Activated CD4-positive, alpha-beta T cell treated with anti-CD3 and anti-CD28 coated beads, Interleukin-2, amount 10 ng/mL, durations not matched to agents 24 days and 14 days (primary cell): ENCODE measurements around the gene IL37. TPM values are rescaled to one million over a fixed set of nuclear protein-coding genes. Genes with fewer than 3 reads are reported as not detected.
"Not testable (repeated sequence)": the region's sequence is repeated elsewhere in the genome, so short reads cannot be mapped to it uniquely, and the experiment has no call there.

Experiments used
- DNase-seq: peaks from one replicate; pipeline ENCODE4 v3.0.0; 2022
- H3K27ac Mint-ChIP-seq: one replicate; pipeline ENCODE4 v1.8.0; 2022; ENCODE audit warnings: mild to moderate bottlenecking, mixed read lengths
- H3K27me3 Mint-ChIP-seq: one replicate; pipeline ENCODE4 v1.8.0; 2022; ENCODE audit warnings: mixed read lengths
- H3K36me3 Mint-ChIP-seq: one replicate; pipeline ENCODE4 v1.8.0; 2022; ENCODE audit warnings: low read depth, mild to moderate bottlenecking, mixed read lengths
- H3K4me1 Mint-ChIP-seq: one replicate; pipeline ENCODE4 v1.8.0; 2021; ENCODE audit warnings: mixed read lengths
- H3K4me3 Mint-ChIP-seq: one replicate; pipeline ENCODE4 v1.8.0; 2022; ENCODE audit warnings: mild to moderate bottlenecking, moderate library complexity, mixed read lengths
- H3K9me3 Mint-ChIP-seq: one replicate; pipeline ENCODE4 v1.8.0; 2021; ENCODE audit warnings: mixed read lengths
- intact Hi-C: fragments of 100-400 bp; cut with micrococcal nuclease; formaldehyde crosslinking; loops from one replicate; pipeline ENCODE4 v1.15.1; 2023
- total RNA-seq: library from RNA; stranded (reverse); gene quantifications from 2 replicates; pipeline ENCODE4 v1.2.3, GENCODE V29; 2022

The IL37 gene
- total RNA-seq, 1 donor from 2014 or later: not detected

DNA sequence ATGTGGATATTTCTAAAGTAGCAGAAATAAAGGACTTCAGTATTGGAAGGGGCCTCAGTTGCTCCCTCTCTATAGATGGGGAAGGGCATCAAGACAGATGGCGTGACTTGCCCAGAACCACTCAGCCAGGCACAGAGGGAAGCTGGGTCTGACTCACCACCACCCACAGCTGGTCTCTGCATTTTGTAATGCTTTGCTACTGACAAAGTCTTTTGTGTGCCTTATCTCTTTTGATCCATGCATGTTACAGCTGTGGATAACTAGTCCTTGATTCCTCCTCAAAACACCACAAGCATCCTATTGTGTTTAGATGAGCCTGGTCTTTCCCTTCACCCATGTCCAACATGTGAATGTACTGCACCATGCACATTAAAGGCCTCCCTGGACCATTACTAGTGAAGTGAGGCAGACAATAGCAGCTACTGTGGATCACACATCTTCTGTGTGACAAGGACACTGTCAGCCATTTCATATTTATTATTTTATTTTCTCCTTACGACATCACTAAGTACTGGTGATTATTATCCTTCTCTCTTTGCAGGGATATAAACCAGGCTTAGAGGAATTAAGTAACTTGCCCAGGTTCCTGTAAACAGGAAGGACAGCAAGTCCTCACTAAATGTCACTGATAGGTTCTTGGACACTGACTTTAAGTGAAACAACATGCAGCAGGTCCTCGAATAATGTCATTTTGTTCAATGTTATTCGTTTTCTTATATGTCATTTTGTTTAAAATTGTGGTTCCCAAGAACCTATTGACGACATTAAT, 29.6 kb upstream of the IL37 start:
- peak overlapping the region; percentile 80 for H3K27ac Mint-ChIP-seq
- no peaks in the 10 kb centered on the region for H3K9me3 Mint-ChIP-seq
- H3K36me3 Mint-ChIP-seq: no peaks in the 10 kb centered on the region
- peaks cover 27% of the 10 kb centered on the region for H3K4me1 Mint-ChIP-seq
- intact Hi-C loops: loop anchor here (1.0 kb wide), 1 partner anchor 84 kb away; no protein-coding TSS in a partner anchor
- no peaks in the 10 kb centered on the region for H3K27me3 Mint-ChIP-seq
- peak; percentile 68 for DNase-seq
- H3K4me3 Mint-ChIP-seq: peak overlapping the region; percentile 46

DNA sequence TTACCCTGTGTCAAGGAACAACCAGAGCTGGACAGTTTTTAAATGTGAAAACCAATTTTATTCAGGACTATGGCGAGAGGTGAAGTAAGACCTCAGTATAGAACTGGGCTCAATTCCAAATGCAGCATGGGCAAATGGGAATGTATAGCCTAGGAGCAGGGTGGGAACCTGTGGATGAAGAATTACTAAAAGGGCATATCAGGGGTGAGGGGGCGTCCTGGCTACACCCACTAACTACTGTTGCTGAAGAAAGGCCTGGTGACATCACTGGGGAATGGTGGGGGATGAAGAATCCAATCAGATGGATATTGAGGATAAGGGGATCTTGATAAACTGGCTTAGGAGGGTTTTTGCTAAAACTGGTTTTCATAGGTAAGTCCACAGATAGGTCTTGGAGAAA, 27.3 kb upstream of the IL37 start:
- Mint-ChIP-seq H3K27ac (no peak overlapping the region), H3K27me3 (no peaks in the 10 kb centered on the region), H3K4me1 (peaks cover 27% of the 10 kb centered on the region), H3K4me3 (no peak overlapping the region), H3K9me3 (no peaks in the 10 kb centered on the region), H3K36me3 (no peaks in the 10 kb centered on the region)
- DNase-seq: no peak
- intact Hi-C loops: no loop called here

DNA sequence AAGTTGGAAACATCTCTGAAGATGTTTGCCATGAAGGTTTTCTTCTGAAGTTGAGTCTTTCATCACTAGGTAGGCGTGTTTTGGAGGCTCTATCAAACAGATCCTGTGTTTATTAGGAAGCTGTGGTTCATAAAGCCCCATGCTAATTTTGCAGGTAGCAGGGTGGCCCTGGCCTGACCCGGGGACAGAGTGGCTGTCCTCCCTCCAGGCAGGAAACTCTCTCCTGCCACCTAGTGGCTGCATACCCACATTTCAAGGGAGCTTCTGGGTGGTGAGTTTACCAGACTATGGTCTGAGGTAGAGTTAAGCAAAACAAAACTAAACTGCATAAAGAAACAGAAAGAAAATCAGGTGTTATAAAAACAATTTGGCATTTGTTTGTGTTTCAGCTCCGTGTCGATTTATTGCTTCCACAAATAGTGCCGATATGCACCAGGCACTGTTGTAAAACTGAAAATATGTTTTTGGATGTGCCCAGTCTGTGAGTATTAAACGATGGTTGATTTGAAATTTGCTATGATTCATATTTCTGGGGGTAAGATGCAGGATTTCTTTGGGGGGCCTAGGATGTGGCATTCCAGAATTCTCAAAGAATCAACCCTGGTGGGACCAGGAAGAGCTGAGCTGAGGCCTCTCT, 26.0 kb upstream of the IL37 start:
- DNase-seq: peak; percentile 94
- peak overlapping the region; percentile 21 for H3K27ac Mint-ChIP-seq
- H3K9me3 Mint-ChIP-seq: no peaks in the 10 kb centered on the region
- peaks cover 26% of the 10 kb centered on the region for H3K4me1 Mint-ChIP-seq
- intact Hi-C loops: loop anchor here (1.0 to 5.0 kb wide), 3 partner anchors 57 to 136 kb away; no protein-coding TSS in a partner anchor
- H3K4me3 Mint-ChIP-seq: peak overlapping the region; percentile 22
- H3K27me3 Mint-ChIP-seq: no peaks in the 10 kb centered on the region
- H3K36me3 Mint-ChIP-seq: no peaks in the 10 kb centered on the region

DNA sequence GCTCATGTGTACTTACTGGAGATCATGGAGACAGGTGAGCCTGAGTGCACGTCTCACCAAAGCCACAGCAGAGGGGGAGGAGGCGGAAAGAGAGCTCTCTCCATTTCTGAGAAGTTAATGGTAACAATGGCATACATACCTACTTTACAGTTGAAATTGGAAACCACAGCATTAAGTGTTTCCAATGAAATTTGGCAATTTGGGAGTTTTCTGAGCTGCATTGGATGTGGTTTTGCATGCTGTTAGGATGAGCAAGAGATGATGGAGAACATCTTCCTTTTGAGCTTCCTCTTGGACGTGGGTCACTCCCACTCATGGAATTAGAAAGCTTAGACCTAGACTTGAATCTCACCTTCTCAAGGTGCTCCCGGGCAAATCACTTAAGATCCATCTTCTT, 25.5 kb upstream of the IL37 start:
- DNase-seq: no peak
- intact Hi-C loops: loop anchor here (1.0 to 5.0 kb wide), 3 partner anchors 57 to 136 kb away; no protein-coding TSS in a partner anchor
- Mint-ChIP-seq H3K4me3 (peak overlapping the region; percentile 22), H3K27ac (peak overlapping the region; percentile 21), H3K36me3 (no peaks in the 10 kb centered on the region), H3K9me3 (no peaks in the 10 kb centered on the region), H3K4me1 (peaks cover 20% of the 10 kb centered on the region), H3K27me3 (no peaks in the 10 kb centered on the region)

DNA sequence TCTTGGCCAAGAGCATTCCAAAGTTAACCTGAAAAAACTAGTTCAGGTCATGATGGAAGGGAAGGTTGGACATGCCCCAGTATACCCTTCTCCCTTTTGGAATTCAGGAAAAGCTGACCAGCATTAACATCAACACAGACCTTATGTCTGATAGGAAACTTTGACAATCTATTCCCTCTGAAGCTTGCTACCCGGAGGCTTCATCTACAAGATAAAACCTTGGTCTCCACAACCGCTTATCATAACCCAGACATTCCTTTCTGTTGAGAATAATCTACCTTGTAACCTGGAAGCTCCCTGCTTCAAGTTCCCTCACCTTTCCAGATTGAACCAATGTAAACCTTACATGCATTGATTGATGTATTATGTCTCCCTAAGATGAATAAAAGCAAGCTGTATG, 24.7 kb upstream of the IL37 start:
- H3K27ac Mint-ChIP-seq: no peak overlapping the region
- no peak for DNase-seq
- intact Hi-C loops: loop anchor here (5.0 kb wide), 1 partner anchor 56 kb away; no protein-coding TSS in a partner anchor

DNA sequence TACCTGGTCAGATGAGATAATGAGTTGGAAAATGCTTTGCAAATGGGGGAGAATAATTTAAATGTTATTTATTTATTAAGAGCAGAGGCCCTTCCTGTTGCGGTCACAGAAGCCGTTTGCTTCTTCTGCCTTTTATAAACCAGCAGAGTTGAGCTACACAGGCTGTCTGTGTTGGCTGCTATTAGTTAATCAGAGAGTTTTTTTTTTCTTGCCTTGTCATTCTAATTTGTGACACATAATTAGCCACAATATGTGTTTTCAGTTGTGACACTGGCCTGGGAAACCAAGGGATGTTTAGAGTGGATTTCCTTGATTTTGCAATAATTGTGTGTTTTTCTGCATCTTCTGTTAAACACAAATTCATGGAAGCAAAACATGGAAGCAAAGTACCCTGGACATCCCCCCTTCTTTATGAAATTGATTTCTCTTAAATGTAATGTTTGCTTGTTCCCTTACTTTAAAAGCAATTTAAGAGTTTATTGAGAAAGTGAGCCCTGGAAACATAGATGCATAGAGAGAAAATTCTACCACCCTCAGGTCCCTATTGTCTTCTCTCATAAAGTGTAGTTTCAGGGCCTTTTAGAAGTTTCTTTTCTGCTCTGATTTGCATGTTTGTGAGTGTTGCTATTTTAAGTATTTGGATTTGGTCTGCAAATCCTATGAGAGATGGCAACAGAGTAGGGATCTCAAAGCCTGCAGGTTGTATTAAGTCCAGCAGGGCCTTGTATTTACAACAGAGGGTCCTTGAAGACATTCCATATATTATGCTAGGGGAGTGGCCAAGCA, 22.8 kb upstream of the IL37 start:
- H3K9me3 Mint-ChIP-seq: no peaks in the 10 kb centered on the region
- no peaks in the 10 kb centered on the region for H3K27me3 Mint-ChIP-seq
- intact Hi-C loops: loop anchor here (5.0 kb wide), 1 partner anchor 54 kb away; no protein-coding TSS in a partner anchor
- H3K36me3 Mint-ChIP-seq: no peaks in the 10 kb centered on the region
- peaks cover 10% of the 10 kb centered on the region for H3K4me1 Mint-ChIP-seq
- DNase-seq: no peak
- no peak overlapping the region for H3K27ac Mint-ChIP-seq
- no peak overlapping the region for H3K4me3 Mint-ChIP-seq

More for the DNA sequence above, 24.7 kb upstream of the IL37 start:
- Mint-ChIP-seq H3K4me1 (peaks cover 12% of the 10 kb centered on the region), H3K27me3 (no peaks in the 10 kb centered on the region), H3K4me3 (no peak overlapping the region), H3K9me3 (no peaks in the 10 kb centered on the region), H3K36me3 (no peaks in the 10 kb centered on the region)

DNA sequence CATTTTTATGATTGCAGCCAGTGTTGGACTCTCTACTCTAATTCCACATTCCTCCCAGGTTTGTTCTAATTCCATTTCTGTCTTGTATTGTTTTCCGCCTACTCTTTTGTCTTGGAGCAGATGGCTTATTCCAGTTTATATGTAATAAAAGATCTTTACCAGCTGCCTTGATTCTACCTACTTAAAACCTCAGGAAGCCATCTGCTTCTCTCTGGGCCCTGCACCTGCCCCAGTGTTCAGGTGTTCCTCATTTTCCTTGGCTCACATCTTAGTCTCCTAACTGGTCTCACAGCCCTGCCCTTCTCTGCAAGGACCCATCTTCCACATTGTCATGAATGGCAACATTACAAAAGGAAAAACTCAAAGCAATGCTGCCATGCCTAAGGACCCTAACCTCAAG, 21.0 kb upstream of the IL37 start:
- Mint-ChIP-seq H3K36me3 (no peaks in the 10 kb centered on the region), H3K27me3 (no peaks in the 10 kb centered on the region)

DNA sequence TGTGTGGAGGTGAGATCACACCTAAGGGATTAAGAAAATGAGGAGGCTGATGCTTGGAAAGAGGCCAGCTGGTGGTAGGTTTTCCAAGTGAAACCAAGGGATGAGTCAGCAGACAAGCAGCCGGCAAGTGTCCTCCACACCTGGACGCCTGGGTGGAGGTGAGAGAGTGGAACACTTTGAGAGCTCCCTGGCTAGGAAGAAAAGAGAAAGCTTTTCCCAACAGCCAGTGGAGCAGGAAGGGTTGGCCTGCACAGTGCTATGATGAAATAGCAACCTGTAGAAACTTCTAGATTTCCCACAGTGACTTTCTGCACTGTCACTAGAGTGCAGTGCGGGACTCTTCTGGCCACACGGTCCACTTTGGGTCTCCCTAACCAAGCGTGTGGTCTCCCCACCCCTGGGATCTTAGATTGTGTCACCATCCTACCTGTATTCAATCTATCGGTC, 19.6 kb upstream of the IL37 start:
- intact Hi-C loops: no loop called here
- no peaks in the 10 kb centered on the region for H3K4me1 Mint-ChIP-seq
- no peak for DNase-seq
- H3K9me3 Mint-ChIP-seq: no peaks in the 10 kb centered on the region
- H3K27ac Mint-ChIP-seq: no peak overlapping the region
- H3K27me3 Mint-ChIP-seq: peaks cover 6% of the 10 kb centered on the region
- no peaks in the 10 kb centered on the region for H3K36me3 Mint-ChIP-seq
- H3K4me3 Mint-ChIP-seq: no peak overlapping the region

More for the DNA sequence above, 21.0 kb upstream of the IL37 start:
- Mint-ChIP-seq H3K27ac (no peak overlapping the region), H3K4me1 (peaks cover 4% of the 10 kb centered on the region), H3K4me3 (no peak overlapping the region), H3K9me3 (no peaks in the 10 kb centered on the region)
- no peak for DNase-seq
- intact Hi-C loops: loop anchor here (5.0 kb wide), 1 partner anchor 52 kb away; no protein-coding TSS in a partner anchor

DNA sequence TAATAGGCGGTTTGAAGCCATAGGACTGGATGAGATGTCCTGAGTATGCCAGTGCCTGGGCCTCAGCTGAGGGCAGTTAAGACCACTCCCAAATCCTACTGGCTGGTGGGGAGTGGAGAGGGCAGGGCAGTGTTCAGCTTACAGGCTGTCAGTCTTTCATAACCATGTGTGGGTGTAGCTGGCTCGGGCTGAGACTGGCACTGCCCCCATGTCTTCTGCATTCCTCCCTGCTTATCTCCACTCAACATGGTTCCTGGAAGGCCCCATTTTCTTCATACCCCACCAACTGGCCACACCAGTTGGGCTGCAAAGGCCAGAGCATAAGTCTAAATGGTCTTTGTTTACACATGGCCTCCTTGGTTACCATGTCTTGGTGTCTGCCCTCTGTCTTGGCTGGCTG, 17.2 kb upstream of the IL37 start:
- Mint-ChIP-seq H3K27ac (no peak overlapping the region), H3K36me3 (no peaks in the 10 kb centered on the region), H3K4me3 (no peak overlapping the region), H3K4me1 (no peaks in the 10 kb centered on the region), H3K9me3 (peaks cover 4% of the 10 kb centered on the region), H3K27me3 (peaks cover 12% of the 10 kb centered on the region)
- intact Hi-C loops: no loop called here
- DNase-seq: no peak

DNA sequence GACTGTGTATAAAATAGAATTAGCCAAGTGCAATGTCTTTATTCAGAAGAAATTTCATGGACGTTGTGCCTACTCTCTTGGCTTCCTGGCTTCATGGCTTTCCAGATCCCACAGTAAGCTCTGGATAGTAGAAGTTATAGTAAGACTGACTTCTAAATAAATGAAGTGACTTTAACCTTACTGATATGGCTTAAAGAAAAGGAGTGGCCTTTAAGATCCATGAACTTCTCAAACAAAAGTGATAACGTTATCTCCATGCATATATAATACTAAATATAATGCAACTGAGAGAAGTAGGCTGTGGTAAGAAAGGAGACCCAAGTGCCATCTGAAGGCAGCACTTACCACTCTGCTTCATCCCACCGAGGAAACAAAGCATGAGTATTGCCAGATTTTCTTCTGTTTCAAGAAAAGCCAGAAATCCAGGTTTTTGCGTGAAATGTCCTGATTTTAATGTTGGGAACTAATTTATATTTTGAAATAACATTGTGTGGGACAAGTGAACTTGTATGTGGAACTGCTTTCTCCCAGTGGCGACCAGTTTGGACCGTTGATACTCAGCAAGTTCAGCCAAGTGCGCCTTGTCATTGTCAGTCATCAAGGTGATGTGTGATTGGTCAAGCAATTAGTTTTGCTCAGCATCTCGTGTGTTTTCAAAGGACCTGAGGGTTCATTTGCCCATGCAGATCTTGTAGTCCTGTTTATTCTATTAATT, 13.9 kb upstream of the IL37 start:
- intact Hi-C loops: no loop called here
- no peak for DNase-seq
- Mint-ChIP-seq H3K27ac (no peak overlapping the region), H3K36me3 (no peaks in the 10 kb centered on the region), H3K4me1 (no peaks in the 10 kb centered on the region), H3K4me3 (no peak overlapping the region), H3K9me3 (peaks cover 4% of the 10 kb centered on the region), H3K27me3 (peaks cover 16% of the 10 kb centered on the region)

DNA sequence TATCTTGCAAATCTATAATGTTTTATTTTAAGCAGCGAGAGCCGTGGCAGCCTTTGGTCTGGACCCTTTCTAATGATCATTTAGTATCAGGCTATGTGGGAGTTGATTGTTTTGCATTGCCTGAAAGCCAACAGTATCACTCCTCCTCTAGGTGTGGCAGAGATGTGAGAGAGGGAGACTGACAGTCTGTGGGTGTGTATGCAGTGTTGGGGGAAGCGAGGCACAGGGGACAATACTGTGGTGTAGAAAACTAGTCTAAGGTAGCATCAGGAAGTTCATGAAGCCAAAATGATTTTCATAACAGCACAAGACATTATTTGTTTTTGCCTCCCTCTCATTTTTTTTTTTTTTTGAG, 13.4 kb upstream of the IL37 start:
- H3K4me3 Mint-ChIP-seq: no peak overlapping the region
- DNase-seq: no peak
- H3K27ac Mint-ChIP-seq: no peak overlapping the region
- intact Hi-C loops: no loop called here
- H3K9me3 Mint-ChIP-seq: peaks cover 4% of the 10 kb centered on the region
- H3K27me3 Mint-ChIP-seq: peaks cover 16% of the 10 kb centered on the region
- no peaks in the 10 kb centered on the region for H3K4me1 Mint-ChIP-seq
- H3K36me3 Mint-ChIP-seq: no peaks in the 10 kb centered on the region

DNA sequence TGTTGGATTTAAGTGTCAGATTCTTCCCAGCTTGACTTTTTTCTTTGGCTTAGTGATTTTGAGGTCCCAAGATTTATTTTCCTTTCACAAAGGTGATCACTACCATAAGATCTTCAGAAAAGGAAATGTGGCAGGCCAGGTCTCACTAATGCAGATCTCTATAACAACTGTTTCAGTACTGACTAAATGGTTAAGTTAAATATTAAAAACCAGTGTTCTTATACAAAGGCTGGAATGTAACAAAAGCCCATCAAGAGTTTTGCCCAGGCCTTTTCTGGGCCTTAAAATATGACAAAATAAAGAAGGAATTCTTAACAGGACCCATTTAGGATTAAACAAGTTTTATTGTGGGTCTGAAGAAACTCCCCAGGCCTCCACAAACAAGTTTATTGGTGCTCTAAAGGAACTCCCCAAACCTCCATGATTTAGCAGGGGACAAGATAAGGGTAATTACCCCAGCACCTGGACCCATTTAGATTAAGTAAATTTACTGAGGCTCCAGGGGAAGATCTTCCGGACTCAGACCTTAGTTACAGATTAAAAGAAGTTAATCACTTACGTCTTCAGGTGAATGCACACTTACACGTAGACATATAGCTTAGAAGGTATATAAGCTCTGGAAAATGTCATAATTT, 9.4 kb upstream of the IL37 start:
- H3K9me3 Mint-ChIP-seq, H3K27ac Mint-ChIP-seq, H3K36me3 Mint-ChIP-seq, DNase-seq, H3K4me1 Mint-ChIP-seq, H3K4me3 Mint-ChIP-seq, intact Hi-C loops: not testable (repeated sequence)
- H3K27me3 Mint-ChIP-seq: peaks cover 12% of the 10 kb centered on the region

DNA sequence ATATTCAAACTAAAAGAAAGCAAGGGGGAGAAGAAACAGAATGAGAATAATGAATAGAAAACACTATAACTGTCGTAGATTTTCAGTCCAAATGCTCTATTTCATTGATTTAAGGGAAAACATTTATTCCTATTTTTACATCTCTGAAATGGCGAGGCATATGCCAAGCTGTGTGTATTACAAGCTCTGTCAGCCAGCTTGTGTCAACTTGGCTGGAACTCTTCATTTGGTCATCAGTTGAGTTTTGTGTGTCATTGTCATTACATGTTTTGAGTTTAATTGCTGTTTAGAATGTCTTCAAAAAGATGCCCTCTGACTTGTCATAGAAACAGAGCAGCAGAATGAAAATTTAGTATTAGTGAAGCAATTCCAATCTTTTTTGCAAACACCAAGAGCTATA, 8.1 kb upstream of the IL37 start:
- no peak overlapping the region for H3K27ac Mint-ChIP-seq
- intact Hi-C loops: no loop called here
- DNase-seq: no peak
- H3K9me3 Mint-ChIP-seq: peaks cover 4% of the 10 kb centered on the region
- peaks cover 11% of the 10 kb centered on the region for H3K27me3 Mint-ChIP-seq
- no peaks in the 10 kb centered on the region for H3K36me3 Mint-ChIP-seq
- no peak overlapping the region for H3K4me3 Mint-ChIP-seq
- H3K4me1 Mint-ChIP-seq: no peaks in the 10 kb centered on the region
